ENCODE measurements around the gene DIP2C.

- no peak for TF ChIP-seq CTCF (IDR thresholded peaks at IDR 0.05)
- TF ChIP-seq POLR2A (IDR thresholded peaks at IDR 0.05), result no peak
These were observed 87.0 kb downstream of the DIP2C start for GRCh38 chr10:602391-603005.
